ENCODE data around the gene PANX1.

DNA sequence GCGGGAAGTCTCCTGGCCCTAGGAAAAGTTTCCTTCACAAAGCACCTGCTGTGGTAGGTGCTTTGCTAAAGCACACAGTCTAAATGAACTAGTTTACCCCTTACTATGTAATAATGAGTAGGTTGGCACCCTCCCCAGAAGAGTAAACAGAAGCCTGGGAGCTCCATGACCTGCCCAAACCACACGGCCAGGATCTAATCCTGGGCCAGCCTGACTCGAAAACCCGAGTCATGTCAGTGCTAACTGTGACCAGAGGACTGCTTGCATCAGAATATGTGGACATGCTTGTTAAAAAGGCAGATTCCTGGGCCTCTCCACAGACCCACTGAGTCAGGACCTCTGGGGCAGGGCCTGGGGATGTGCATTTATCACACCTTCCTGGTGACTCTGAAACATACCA, 67.7 kb downstream of the PANX1 start:
- TF ChIP-seq RAD21 (IDR thresholded peaks at IDR 0.05; ENCODE audit: low read length) (no peak), SMC3 (IDR thresholded peaks at IDR 0.05; ENCODE audit: low read depth, low read length) (no peak), POLR2AphosphoS5 (IDR thresholded peaks at IDR 0.05; ENCODE audit: low read depth, low read length) (no peak), YY1 (IDR thresholded peaks at IDR 0.05; ENCODE audit: low read depth) (no peak), TAF1 (IDR thresholded peaks at IDR 0.05; ENCODE audit: borderline replicate concordance, low read depth, low read length) (no peak), TCF12 (IDR thresholded peaks at IDR 0.05) (no peak), EZH2phosphoT487 (IDR thresholded peaks at IDR 0.05; ENCODE audit: borderline replicate concordance, low read depth) (no peak), RXRA (IDR thresholded peaks at IDR 0.05; ENCODE audit: borderline replicate concordance, low read depth) (no peak)
- TF ChIP-seq, protein P1, sequence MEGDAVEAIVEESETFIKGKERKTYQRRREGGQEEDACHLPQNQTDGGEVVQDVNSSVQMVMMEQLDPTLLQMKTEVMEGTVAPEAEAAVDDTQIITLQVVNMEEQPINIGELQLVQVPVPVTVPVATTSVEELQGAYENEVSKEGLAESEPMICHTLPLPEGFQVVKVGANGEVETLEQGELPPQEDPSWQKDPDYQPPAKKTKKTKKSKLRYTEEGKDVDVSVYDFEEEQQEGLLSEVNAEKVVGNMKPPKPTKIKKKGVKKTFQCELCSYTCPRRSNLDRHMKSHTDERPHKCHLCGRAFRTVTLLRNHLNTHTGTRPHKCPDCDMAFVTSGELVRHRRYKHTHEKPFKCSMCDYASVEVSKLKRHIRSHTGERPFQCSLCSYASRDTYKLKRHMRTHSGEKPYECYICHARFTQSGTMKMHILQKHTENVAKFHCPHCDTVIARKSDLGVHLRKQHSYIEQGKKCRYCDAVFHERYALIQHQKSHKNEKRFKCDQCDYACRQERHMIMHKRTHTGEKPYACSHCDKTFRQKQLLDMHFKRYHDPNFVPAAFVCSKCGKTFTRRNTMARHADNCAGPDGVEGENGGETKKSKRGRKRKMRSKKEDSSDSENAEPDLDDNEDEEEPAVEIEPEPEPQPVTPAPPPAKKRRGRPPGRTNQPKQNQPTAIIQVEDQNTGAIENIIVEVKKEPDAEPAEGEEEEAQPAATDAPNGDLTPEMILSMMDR (IDR thresholded peaks at IDR 0.05): no peak
